Measurements from ENCODE around the gene KRTAP5-2. TPM values are rescaled to one million over a fixed set of nuclear protein-coding genes. Genes with fewer than 3 reads are reported as not detected.
A peak's percentile ranks its signal among the peaks of the same experiment; 100 is the strongest.
"Not testable (repeated sequence)": the region's sequence is repeated elsewhere in the genome, so short reads cannot be mapped to it uniquely, and the experiment has no call there.

KRTAP5-2 gene
- total RNA-seq, 2 donors from 2014 or later, result not detected

- ATAC-seq (peak; percentile 70), DNase-seq (no peak)
- intact Hi-C loops (cut with DNase I, micrococcal nuclease), result no loop called here
Observed at GRCh38 chr11:1629326-1630185, 31.5 kb upstream of the KRTAP5-2 start, which contains the start of gene KRTAP5-5. Gene KRTAP5-5 (plus strand): TSS chr11:1629775. CDS start chr11:1629841, 66 bp downstream.

- intact Hi-C loops (cut with DNase I, micrococcal nuclease), result no loop called here
- peak in 1 of 2 donors; percentile 64 for DNase-seq
- ATAC-seq, result peak; percentile 91
Observed at GRCh38 chr11:1628506-1629325, 30.6 kb upstream of the KRTAP5-2 start.

GRCh38 chr11:1625541-1625940, 27.4 kb upstream of the KRTAP5-2 start:
- DNase-seq (no peak), ATAC-seq (no peak)
- intact Hi-C loops (cut with DNase I, micrococcal nuclease), result no loop called here

GRCh38 chr11:1624621-1625020, 26.5 kb upstream of the KRTAP5-2 start:
- intact Hi-C loops (cut with DNase I, micrococcal nuclease), result no loop called here
- DNase-seq, result no peak
- no peak for ATAC-seq

- DNase-seq (no peak), ATAC-seq (no peak)
- intact Hi-C loops (cut with DNase I, micrococcal nuclease), result no loop called here
Observed at GRCh38 chr11:1623716-1624115, 25.6 kb upstream of the KRTAP5-2 start.

- ATAC-seq, result peak; percentile 97
Observed at GRCh38 chr11:1622086-1622485, 24.0 kb upstream of the KRTAP5-2 start, which contains the start of gene KRTAP5-4. Gene KRTAP5-4 (minus strand): TSS chr11:1622138. CDS start chr11:1622093, 45 bp downstream.

GRCh38 chr11:1619449-1619848, 21.4 kb upstream of the KRTAP5-2 start:
- DNase-seq, result no peak
- intact Hi-C loops (cut with DNase I, micrococcal nuclease), result no loop called here
- ATAC-seq, result no peak

More at GRCh38 chr11:1622086-1622485, 24.0 kb upstream of the KRTAP5-2 start, which contains the start of gene KRTAP5-4:
- no peak for DNase-seq
- intact Hi-C loops (cut with DNase I, micrococcal nuclease), result no loop called here

GRCh38 chr11:1618231-1618630, 20.1 kb upstream of the KRTAP5-2 start:
- no peak for ATAC-seq
- no peak for DNase-seq
- intact Hi-C loops (cut with DNase I, micrococcal nuclease), result no loop called here

GRCh38 chr11:1608363-1608762, 10.3 kb upstream of the KRTAP5-2 start, which contains the start of gene KRTAP5-3:
Gene KRTAP5-3 (minus strand): TSS chr11:1608463. CDS start chr11:1608385, 78 bp downstream.
- intact Hi-C loops (cut with DNase I, micrococcal nuclease), result no loop called here
- no peak for ATAC-seq
- no peak for DNase-seq

GRCh38 chr11:1607901-1608300, 9.8 kb upstream of the KRTAP5-2 start:
- DNase-seq; ATAC-seq; intact Hi-C loops (cut with DNase I, micrococcal nuclease): not testable (repeated sequence)

- ATAC-seq; intact Hi-C loops (cut with DNase I, micrococcal nuclease); DNase-seq: not testable (repeated sequence)
Observed at GRCh38 chr11:1607156-1607845, 9.2 kb upstream of the KRTAP5-2 start.

GRCh38 chr11:1605923-1606322, 7.8 kb upstream of the KRTAP5-2 start:
- intact Hi-C loops (cut with DNase I, micrococcal nuclease); DNase-seq; ATAC-seq: not testable (repeated sequence)

- no peak for DNase-seq
- intact Hi-C loops (cut with DNase I, micrococcal nuclease), result no loop called here
- no peak for ATAC-seq
Observed at GRCh38 chr11:1604711-1605110, 6.6 kb upstream of the KRTAP5-2 start.

- no peak for ATAC-seq
- no peak for DNase-seq
- intact Hi-C loops (cut with DNase I, micrococcal nuclease), result no loop called here
Observed at GRCh38 chr11:1604181-1604580, 6.1 kb upstream of the KRTAP5-2 start.

GRCh38 chr11:1603629-1604028, 5.5 kb upstream of the KRTAP5-2 start:
- ATAC-seq (no peak), DNase-seq (no peak)

GRCh38 chr11:1601663-1602062, 3.6 kb upstream of the KRTAP5-2 start:
- intact Hi-C loops (cut with DNase I, micrococcal nuclease); DNase-seq: not testable (repeated sequence)
- ATAC-seq, result peak; percentile 86

More at GRCh38 chr11:1603629-1604028, 5.5 kb upstream of the KRTAP5-2 start:
- intact Hi-C loops (cut with DNase I, micrococcal nuclease), result no loop called here

- DNase-seq (no peak), ATAC-seq (no peak)
- intact Hi-C loops (cut with DNase I, micrococcal nuclease), result no loop called here
Observed at GRCh38 chr11:1600626-1601025, 2.5 kb upstream of the KRTAP5-2 start.

- ATAC-seq, result no peak
- DNase-seq, result no peak
- intact Hi-C loops (cut with DNase I, micrococcal nuclease), result no loop called here
Observed at GRCh38 chr11:1598816-1599215, 722 bp upstream of the KRTAP5-2 start.

GRCh38 chr11:1598406-1598805, 312 bp upstream of the KRTAP5-2 start:
- ATAC-seq; intact Hi-C loops (cut with DNase I, micrococcal nuclease); DNase-seq: not testable (repeated sequence)

Data from left colon (tissue), 2 donors.